Measurements from ENCODE around the gene ATL2.
"Not testable (repeated sequence)": the region's sequence is repeated elsewhere in the genome, so short reads cannot be mapped to it uniquely, and the experiment has no call there.

ATL2 gene

GRCh38 chr2:38377050-38377828 is at the start of gene ATL2:
ATL2 (minus strand) TSS chr2:38377273; CDS start chr2:38377260, 13 bp downstream.
- peak; percentile 84 for DNase-seq (ENCODE audit: low read depth)

GRCh38 chr2:38423763-38424162 is 46.7 kb upstream of the ATL2 start:
- no peak for DNase-seq (ENCODE audit: low read depth)

- no peak for DNase-seq (ENCODE audit: low read depth)
These were observed 44.4 kb upstream of the ATL2 start for GRCh38 chr2:38421274-38422056.

GRCh38 chr2:38419499-38419898 is 42.4 kb upstream of the ATL2 start:
- no peak for DNase-seq (ENCODE audit: low read depth)

- no peak for DNase-seq (ENCODE audit: low read depth)
These were observed 41.7 kb upstream of the ATL2 start for GRCh38 chr2:38418735-38419134.

- no peak for DNase-seq (ENCODE audit: low read depth)
These were observed 40.9 kb upstream of the ATL2 start for GRCh38 chr2:38417745-38418689.

- no peak for DNase-seq (ENCODE audit: low read depth)
These were observed 39.4 kb upstream of the ATL2 start for GRCh38 chr2:38416296-38417036.

GRCh38 chr2:38415728-38416291 is 38.7 kb upstream of the ATL2 start:
- DNase-seq (ENCODE audit: low read depth) = no peak

GRCh38 chr2:38415023-38415422 is 38.0 kb upstream of the ATL2 start:
- no peak for DNase-seq (ENCODE audit: low read depth)

GRCh38 chr2:38412235-38412871 is 35.3 kb upstream of the ATL2 start:
- not testable (repeated sequence) for DNase-seq (ENCODE audit: low read depth)

GRCh38 chr2:38409156-38410102 is 32.4 kb upstream of the ATL2 start:
- no peak for DNase-seq (ENCODE audit: low read depth)

GRCh38 chr2:38407111-38407682 is 30.1 kb upstream of the ATL2 start:
- no peak for DNase-seq (ENCODE audit: low read depth)

GRCh38 chr2:38406597-38407110 is 29.6 kb upstream of the ATL2 start:
- no peak for DNase-seq (ENCODE audit: low read depth)

- no peak for DNase-seq (ENCODE audit: low read depth)
These were observed 29.0 kb upstream of the ATL2 start for GRCh38 chr2:38405917-38406596.

GRCh38 chr2:38400513-38400912 is 23.4 kb upstream of the ATL2 start:
- DNase-seq (ENCODE audit: low read depth) = no peak

GRCh38 chr2:38398739-38399138 is 21.7 kb upstream of the ATL2 start:
- DNase-seq (ENCODE audit: low read depth) = no peak

- DNase-seq (ENCODE audit: low read depth) = no peak
These were observed 17.8 kb upstream of the ATL2 start for GRCh38 chr2:38394903-38395341.

GRCh38 chr2:38394041-38394440 is 17.0 kb upstream of the ATL2 start:
- DNase-seq (ENCODE audit: low read depth) = no peak
